Fibroblast of skin of abdomen (primary cell): ENCODE results near the gene ADAM30. TPM values are rescaled to one million over a fixed set of nuclear protein-coding genes. Genes with fewer than 3 reads are reported as not detected.

Source experiments
- DNase-seq: peaks from one replicate; pipeline ENCODE4 v3.0.0-alpha.2; 2013
- polyA plus RNA-seq, 2 experiments: library from polyadenylated mRNA; unstranded; fragments of 120-200 nt; gene quantifications; one replicate each; pipeline ENCODE4 v1.2.1, GENCODE V29; 2013; ENCODE audit not compliant: insufficient read length in 2 of 2

Gene ADAM30
- not detected for polyA plus RNA-seq (2013, experiment 1 of 2; ENCODE audit: insufficient read length)
- not detected for polyA plus RNA-seq (2013, experiment 2 of 2; ENCODE audit: insufficient read length)

GRCh38 chr1:119896303-119896702, at the start of gene ADAM30:
ADAM30 (minus strand) TSS chr1:119896515; CDS start chr1:119896336, 179 bp downstream.
- DNase-seq, result no peak

- no peak for DNase-seq
Measured at GRCh38 chr1:119943216-119943615, 46.9 kb upstream of the ADAM30 start.

GRCh38 chr1:119941392-119941791, 45.1 kb upstream of the ADAM30 start:
- no peak for DNase-seq

GRCh38 chr1:119940697-119941096, 44.4 kb upstream of the ADAM30 start:
- no peak for DNase-seq

- DNase-seq, result no peak
Measured at GRCh38 chr1:119937198-119937597, 40.9 kb upstream of the ADAM30 start.

- DNase-seq, result no peak
Measured at GRCh38 chr1:119935915-119936314, 39.6 kb upstream of the ADAM30 start.

GRCh38 chr1:119935373-119935772, 39.1 kb upstream of the ADAM30 start:
- no peak for DNase-seq

- DNase-seq, result no peak
Measured at GRCh38 chr1:119933397-119933796, 37.1 kb upstream of the ADAM30 start.

- DNase-seq, result no peak
Measured at GRCh38 chr1:119929643-119930315, 33.5 kb upstream of the ADAM30 start.

GRCh38 chr1:119926553-119926952, 30.2 kb upstream of the ADAM30 start:
- DNase-seq, result no peak

GRCh38 chr1:119924948-119925898, 28.9 kb upstream of the ADAM30 start:
- DNase-seq, result no peak

- DNase-seq, result no peak
Measured at GRCh38 chr1:119920104-119920968, 24.0 kb upstream of the ADAM30 start.

GRCh38 chr1:119919241-119919640, 22.9 kb upstream of the ADAM30 start:
- no peak for DNase-seq

- no peak for DNase-seq
Measured at GRCh38 chr1:119918301-119918700, 22.0 kb upstream of the ADAM30 start.

- DNase-seq, result no peak
Measured at GRCh38 chr1:119917304-119918055, 21.2 kb upstream of the ADAM30 start.

GRCh38 chr1:119915517-119915916, 19.2 kb upstream of the ADAM30 start:
- DNase-seq, result no peak

- DNase-seq, result peak; percentile 13
Measured at GRCh38 chr1:119914071-119914470, 17.8 kb upstream of the ADAM30 start.

- no peak for DNase-seq
Measured at GRCh38 chr1:119912963-119913362, 16.6 kb upstream of the ADAM30 start.

- no peak for DNase-seq
Measured at GRCh38 chr1:119911775-119912174, 15.5 kb upstream of the ADAM30 start.

GRCh38 chr1:119910618-119911017, 14.3 kb upstream of the ADAM30 start:
- no peak for DNase-seq

GRCh38 chr1:119909890-119910596, 13.7 kb upstream of the ADAM30 start:
- DNase-seq, result no peak
